GM19351 (cell line): Measurements from ENCODE around the gene ST8SIA5.

ENCODE experiments used
- ATAC-seq: cut with Tn5 transposase; IDR thresholded peaks from one replicate; pipeline ENCODE4 v1.9.1; 2021; ENCODE audit warnings: mild to moderate bottlenecking, moderate library complexity; ENCODE audit not compliant: unreplicated experiment

Gene ST8SIA5

DNA sequence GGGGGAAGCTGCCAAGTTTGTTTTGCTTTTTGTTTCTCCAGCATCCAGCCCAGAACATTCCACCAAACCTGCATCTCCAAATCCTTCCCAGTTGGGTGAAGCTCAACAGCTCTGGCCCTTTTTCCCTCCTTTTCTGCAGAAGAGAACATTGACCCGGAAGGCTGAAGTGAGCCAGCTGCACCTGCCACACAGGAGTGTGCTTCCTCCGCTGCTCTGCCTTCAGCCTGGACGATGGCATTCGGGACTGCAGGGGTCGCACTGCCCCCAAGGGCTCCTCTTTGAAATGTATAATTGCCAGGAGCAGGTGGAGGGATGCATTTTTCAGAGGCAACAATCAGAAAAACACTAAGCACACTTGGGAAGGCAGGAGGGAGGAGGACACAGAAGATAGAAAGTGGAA is 41.8 kb downstream of the ST8SIA5 start:
- ATAC-seq, result no peak

- ATAC-seq, result no peak
Observed at GRCh38 chr18:46712406-46712805, 44.4 kb downstream of the ST8SIA5 start.

- ATAC-seq, result peak; percentile 72
Observed at GRCh38 chr18:46711444-46711863, 45.4 kb downstream of the ST8SIA5 start.

DNA sequence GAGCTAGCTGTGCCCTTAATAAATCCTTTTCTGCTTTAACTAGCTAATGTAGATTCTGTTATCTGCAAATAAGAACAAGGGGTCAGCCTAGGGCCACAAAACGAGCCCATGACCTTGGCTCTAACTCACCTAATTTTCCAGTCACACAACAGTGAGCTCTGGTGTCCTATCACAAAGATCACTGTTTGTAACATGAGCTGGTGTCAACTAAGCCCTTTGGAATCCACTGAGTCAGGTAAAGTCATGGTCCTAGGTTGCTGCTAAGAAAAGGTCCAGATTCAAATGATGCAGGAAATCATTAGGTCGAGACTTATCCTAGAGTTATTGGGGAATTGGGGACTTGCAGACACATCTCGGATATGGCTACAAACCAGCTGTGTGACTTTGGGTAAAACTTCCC is 49.9 kb downstream of the ST8SIA5 start:
- ATAC-seq, result no peak

DNA sequence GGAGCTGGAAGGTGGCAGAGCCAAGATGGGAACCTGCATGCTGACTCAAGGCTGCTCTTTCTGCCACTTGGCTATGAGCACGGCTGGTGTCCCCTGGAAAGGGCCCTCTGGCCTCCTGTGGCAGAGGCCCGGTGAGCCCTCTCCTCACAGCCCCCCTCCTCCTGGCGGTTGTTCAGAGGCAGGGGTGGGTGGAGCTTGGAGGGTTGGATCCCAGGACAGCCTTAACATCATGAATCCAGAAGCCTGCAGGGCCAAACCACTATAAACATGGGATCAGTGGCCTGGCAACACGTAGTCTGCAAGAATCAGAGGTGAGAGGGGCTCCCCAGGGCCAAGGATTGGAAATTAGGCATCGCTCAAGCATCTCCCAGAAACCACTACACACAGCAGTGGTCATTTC is 51.3 kb downstream of the ST8SIA5 start:
- ATAC-seq, result no peak

- no peak for ATAC-seq
Observed at GRCh38 chr18:46704816-46705215, 52.0 kb downstream of the ST8SIA5 start.

DNA sequence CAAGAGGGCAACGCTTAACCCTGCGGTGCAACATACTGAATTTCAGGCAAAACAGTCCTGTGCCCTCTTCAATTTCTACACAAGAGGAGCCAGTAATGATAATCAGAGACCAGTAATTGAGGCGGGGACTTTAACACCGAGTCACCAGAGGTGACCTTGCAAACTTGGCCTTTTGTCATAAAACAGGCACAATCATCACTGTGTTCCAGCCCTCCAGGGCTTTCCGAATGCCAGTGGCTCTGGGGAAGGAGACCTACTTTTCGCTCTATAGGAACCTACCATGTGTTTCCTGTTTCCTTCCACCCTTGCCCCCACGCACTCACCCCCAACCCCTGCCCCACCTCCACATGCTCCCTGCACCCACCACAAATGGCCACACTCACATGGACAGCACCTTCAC is 52.7 kb downstream of the ST8SIA5 start:
- no peak for ATAC-seq

DNA sequence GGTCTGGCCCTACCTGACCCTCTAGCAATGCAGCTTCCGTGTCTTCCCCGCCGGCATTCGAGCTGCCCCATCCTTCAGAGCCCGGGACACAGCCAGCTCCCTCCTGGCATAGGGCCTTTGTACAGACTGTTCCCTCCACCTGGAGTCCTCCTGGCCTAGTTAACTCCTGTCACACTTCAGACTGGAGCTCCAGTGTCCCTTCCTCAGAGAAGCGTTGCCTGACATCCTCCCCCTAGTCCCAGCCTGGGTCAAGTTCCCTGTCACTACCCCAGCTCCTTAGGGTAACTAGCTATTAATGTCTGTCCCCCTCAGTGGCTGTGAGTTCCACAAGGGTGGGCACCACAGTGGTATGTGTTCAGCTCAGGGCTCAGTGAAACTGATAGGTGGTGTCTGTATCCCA is 54.4 kb downstream of the ST8SIA5 start:
- no peak for ATAC-seq

DNA sequence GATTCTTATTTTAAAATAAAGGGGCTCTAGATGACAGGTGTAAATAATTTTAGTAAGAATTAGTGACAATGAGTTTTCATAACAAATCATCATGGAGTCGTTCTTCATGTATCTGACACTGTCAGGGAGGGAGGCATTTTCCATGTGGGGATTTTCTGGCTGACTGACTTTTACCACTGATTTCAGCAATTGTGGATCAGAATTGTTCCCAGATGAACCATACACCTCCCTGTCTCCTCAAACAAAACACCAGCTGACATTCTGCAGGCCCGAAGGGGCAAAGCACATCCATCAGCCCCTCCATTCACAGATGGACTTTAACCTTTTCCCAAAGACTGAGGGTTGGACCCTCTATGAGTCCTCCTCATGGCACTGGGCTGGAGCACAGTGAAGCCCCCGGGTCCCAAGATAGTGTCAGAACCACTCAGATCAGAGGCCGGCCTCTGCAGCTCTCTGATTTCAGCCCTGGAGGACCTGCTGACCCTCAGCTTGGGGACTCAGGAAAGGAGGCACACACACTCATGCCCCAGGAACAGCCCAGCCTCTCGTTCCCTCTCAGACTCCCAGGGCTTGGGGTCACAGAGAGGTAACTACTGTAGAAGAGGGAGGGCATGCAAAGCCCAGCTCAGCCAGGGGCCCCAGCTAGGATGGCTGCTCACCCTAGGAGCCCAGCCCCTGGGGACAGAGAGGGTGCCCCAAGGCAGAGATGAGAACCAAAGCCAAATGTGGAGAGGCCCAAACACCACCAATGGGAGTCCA is 56.6 kb downstream of the ST8SIA5 start:
- no peak for ATAC-seq

DNA sequence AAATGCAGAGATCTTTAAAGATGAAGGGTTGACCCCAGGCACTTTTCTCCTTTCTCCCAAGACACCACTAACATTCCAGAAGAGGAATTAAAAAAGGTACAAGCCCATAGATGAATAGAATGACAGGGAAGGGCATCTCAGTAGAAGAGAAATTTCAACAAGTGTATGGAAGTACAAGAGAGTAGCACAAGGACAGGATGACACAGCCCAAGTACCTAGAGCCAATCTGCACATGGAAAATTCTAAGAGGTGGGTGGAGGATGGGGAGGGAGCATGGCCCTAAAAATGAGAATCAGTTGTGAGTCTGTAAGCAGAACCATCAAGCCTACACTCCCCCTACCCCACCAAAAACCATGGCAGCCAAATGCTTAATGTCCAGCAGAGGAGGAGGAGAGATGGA is 60.2 kb downstream of the ST8SIA5 start:
- no peak for ATAC-seq

DNA sequence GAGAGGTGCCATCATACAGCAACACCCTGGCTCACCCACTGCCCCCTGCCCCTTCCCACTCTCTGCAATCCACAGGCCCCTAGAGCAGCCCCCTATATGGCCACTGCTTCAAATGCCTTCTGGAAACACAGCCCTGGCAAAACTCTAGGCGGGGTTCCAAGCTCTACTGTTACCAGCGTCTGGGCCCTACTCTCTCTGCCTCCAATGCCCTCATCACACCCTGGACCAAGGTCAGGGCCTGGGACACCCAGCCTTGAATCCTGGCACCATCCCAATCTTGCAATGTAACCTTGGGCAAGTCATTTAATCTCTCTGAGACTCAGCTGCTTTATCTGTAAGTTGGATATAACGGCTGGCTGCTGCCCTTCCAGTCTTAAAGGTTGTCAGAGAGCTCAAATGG is 60.6 kb downstream of the ST8SIA5 start:
- no peak for ATAC-seq

DNA sequence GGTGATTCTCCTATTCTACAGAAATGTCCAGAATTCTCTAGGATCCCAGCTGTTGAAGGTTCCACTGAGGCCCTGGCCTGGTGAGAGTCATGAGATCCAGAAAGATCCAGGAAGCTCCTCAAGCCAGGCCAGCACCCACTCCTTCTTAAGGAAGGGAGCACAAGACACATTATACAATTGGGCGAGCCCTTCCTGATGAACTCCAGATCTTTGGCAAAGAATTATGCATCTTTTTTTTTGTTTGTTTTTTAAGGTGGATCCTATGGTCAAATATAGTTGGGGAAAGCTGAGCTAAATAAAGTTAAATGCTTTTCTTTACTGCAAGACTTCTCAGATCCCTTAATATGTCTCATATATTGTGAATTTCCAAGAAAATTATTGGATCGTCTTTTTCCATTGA is 62.9 kb downstream of the ST8SIA5 start:
- no peak for ATAC-seq

GRCh38 chr18:46688853-46689525 is 67.9 kb downstream of the ST8SIA5 start:
- no peak for ATAC-seq

GRCh38 chr18:46686186-46686585 is 70.7 kb downstream of the ST8SIA5 start:
- ATAC-seq, result no peak

- no peak for ATAC-seq
Observed at GRCh38 chr18:46683252-46683651, 73.6 kb downstream of the ST8SIA5 start.

GRCh38 chr18:46680784-46681695 is 75.8 kb downstream of the ST8SIA5 start:
- no peak for ATAC-seq

GRCh38 chr18:46679846-46680598 is 76.8 kb downstream of the ST8SIA5 start:
- ATAC-seq, result no peak

- no peak for ATAC-seq
Observed at GRCh38 chr18:46678785-46679399, 78.0 kb downstream of the ST8SIA5 start.

DNA sequence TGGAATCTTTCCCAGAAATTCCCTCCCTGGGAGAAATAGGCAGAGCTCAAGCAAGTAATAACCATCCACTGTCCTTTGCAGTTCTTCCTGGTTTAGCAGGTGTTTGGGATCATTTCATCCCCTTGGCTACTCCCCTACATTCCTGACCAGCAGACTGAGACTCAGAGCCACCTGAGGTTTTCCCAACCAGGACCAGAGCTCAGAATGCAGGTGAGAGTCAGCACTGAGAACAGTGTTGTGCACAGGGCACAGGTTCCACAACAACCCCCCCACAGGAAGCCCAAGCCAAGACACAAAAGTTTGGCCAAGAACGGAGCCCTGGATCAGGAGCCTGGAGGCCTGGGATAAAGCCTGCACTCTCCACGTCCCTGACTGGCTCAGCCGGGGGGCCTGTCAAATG is 78.8 kb downstream of the ST8SIA5 start:
- ATAC-seq, result no peak

DNA sequence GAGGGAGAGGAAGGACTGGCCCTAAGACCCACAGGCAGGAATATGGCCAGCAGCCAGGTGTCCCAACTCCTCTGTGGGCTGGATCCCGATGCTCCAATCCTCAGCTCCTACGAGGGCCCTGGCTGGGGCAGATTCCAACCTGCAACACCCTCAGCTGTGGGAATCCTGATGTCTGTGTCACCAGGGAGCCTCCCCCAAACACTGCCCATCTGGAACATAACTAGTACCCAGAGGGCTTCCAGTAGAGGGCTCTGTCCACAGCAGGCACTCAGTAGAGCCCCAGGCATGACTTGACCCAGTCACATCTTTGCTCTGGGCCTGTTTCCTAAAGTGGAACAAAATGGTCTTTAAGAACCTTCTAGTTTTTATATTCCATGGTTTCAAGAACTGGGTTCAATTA is 79.2 kb downstream of the ST8SIA5 start:
- ATAC-seq, result no peak
